Smooth muscle cell (in vitro differentiated cells): ENCODE results near the gene OXLD1. TPM values are rescaled to one million over a fixed set of nuclear protein-coding genes. Genes with fewer than 3 reads are reported as not detected.
A peak's percentile ranks its signal among the peaks of the same experiment; 100 is the strongest.

ENCODE experiments used
- DNase-seq: peaks from one replicate; lab custom pipeline; 2025; ENCODE audit not compliant: unreplicated experiment; lab: John Stamatoyannopoulos, UW
- H2AFZ ChIP-seq: fragments of 200-600 bp; sonication (generic); 2 replicates; pipeline ENCODE4 v1.6.0; 2016; ENCODE audit warnings: antibody characterized with exemption, low read depth, mild to moderate bottlenecking
- H3F3A ChIP-seq: fragments of 200-600 bp; sonication (generic); 2 replicates; pipeline ENCODE4 v1.6.0; 2017; ENCODE audit warnings: antibody characterized with exemption, low read depth
- H3K27ac ChIP-seq: fragments of 200-600 bp; sonication (generic); 2 replicates; pipeline ENCODE4 v1.5.1; 2016; ENCODE audit warnings: low read depth, mild to moderate bottlenecking
- H3K27me3 ChIP-seq: fragments of 200-600 bp; sonication (generic); 2 replicates; pipeline ENCODE4 v1.6.1; 2016; ENCODE audit warnings: low read depth, mild to moderate bottlenecking
- H3K36me3 ChIP-seq: fragments of 200-600 bp; sonication (generic); 2 replicates; pipeline ENCODE4 v1.5.1; 2016; ENCODE audit warnings: low read depth
- H3K4me1 ChIP-seq: fragments of 200-600 bp; sonication (generic); 2 replicates; pipeline ENCODE4 v1.5.1; 2016; ENCODE audit warnings: low read depth
- H3K4me2 ChIP-seq: fragments of 200-600 bp; sonication (generic); 2 replicates; pipeline ENCODE4 v1.6.0; 2016; ENCODE audit warnings: mild to moderate bottlenecking
- H3K4me3 ChIP-seq: fragments of 200-600 bp; sonication (generic); 2 replicates; pipeline ENCODE4 v1.5.1; 2016; ENCODE audit warnings: mild to moderate bottlenecking
- H3K79me2 ChIP-seq: fragments of 200-600 bp; sonication (generic); 2 replicates; pipeline ENCODE4 v1.6.0; 2016; ENCODE audit warnings: low read depth, mild to moderate bottlenecking
- H3K9ac ChIP-seq: fragments of 200-600 bp; sonication (generic); 2 replicates; pipeline ENCODE4 v1.6.0; 2016; ENCODE audit warnings: low read depth
- H3K9me3 ChIP-seq: fragments of 200-600 bp; sonication (generic); replicated peaks from 2 replicates; pipeline ENCODE4 v1.5.1; 2016; ENCODE audit warnings: low read depth
- H4K20me1 ChIP-seq: fragments of 200-600 bp; sonication (generic); 2 replicates; pipeline ENCODE4 v1.6.0; 2016; ENCODE audit warnings: low read depth
- CTCF ChIP-seq: fragments of 200-600 bp; sonication (generic); IDR thresholded peaks from 2 replicates; pipeline ENCODE4 v1.5.1; 2017; ENCODE audit warnings: borderline replicate concordance, mild to moderate bottlenecking, antibody characterized with exemption; ENCODE audit not compliant: insufficient read depth, poor library complexity, severe bottlenecking
- WGBS: methylation state at CpG from one replicate; pipeline ENCODE4 v1.1.7; 2016; ENCODE audit warnings: low lambda C conversion rate; 5-methylcytosine and 5-hydroxymethylcytosine counted together
- polyA plus RNA-seq: library from polyadenylated mRNA; unstranded; fragments of >200 nt; fragmentation: Nextera tagmentation; extraction: Ambion mirVana; gene quantifications from 2 replicates; pipeline ENCODE4 v1.2.1, GENCODE V29; 2016
- total RNA-seq: library from RNA; depleted of rRNA; stranded (reverse); fragments of >200 nt; gene quantifications from 2 replicates; pipeline ENCODE4 v1.2.3, GENCODE V29; 2014

Gene OXLD1
- total and polyA plus RNA-seq, 2 experiments from 2014 or later, result 13.0 to 32.3 TPM

- H3K9ac ChIP-seq, result peak within 1 kb of the TSS; percentile 22
- TF ChIP-seq CTCF, result no peak
- H3K4me2 ChIP-seq, result peak within 1 kb of the TSS; percentile 98
- no peaks in the 10 kb centered on the region for H3K36me3 ChIP-seq
- H2AFZ ChIP-seq, result no peak within 1 kb of the TSS
- H3K27me3 ChIP-seq, result no peaks in the 10 kb centered on the region
- H3K4me3 ChIP-seq, result peak within 1 kb of the TSS; percentile 71
- 1% methylated on average over 36 of the region's 89 CpGs for WGBS
- no peaks in the 10 kb centered on the region for H4K20me1 ChIP-seq
- no peaks in the 10 kb centered on the region for H3K79me2 ChIP-seq
- peak within 1 kb of the TSS; percentile 28 for H3K27ac ChIP-seq
- DNase-seq, result peak; percentile 53
- H3K9me3 ChIP-seq, result no peaks in the 10 kb centered on the region
- peaks cover 27% of the 10 kb centered on the region for H3K4me1 ChIP-seq
- H3F3A ChIP-seq, result peaks cover 5% of the 10 kb centered on the region
Measured at GRCh38 chr17:81711814-81712467, 45.5 kb upstream of the OXLD1 start, which contains the start of gene SLC25A10. Gene SLC25A10 (plus strand): TSS chr17:81712284. CDS start chr17:81712427, 143 bp downstream.

- H3K27ac ChIP-seq, result no peak overlapping the region
- no peak overlapping the region for H2AFZ ChIP-seq
Measured at GRCh38 chr17:81710514-81711308, 44.3 kb upstream of the OXLD1 start.

GRCh38 chr17:81708739-81709185 lies 42.4 kb upstream of the OXLD1 start:
- H3F3A ChIP-seq, result peaks cover 5% of the 10 kb centered on the region
- 96% methylated on average over 17 of the region's 17 CpGs for WGBS
- no peak for DNase-seq
- H3K4me1 ChIP-seq, result peaks cover 33% of the 10 kb centered on the region
- H3K9me3 ChIP-seq, result no peaks in the 10 kb centered on the region
- H3K4me2 ChIP-seq, result no peak overlapping the region
- no peak overlapping the region for H3K27ac ChIP-seq
- TF ChIP-seq CTCF, result no peak
- no peaks in the 10 kb centered on the region for H3K27me3 ChIP-seq
- H2AFZ ChIP-seq, result no peak overlapping the region
- H4K20me1 ChIP-seq, result no peaks in the 10 kb centered on the region
- no peaks in the 10 kb centered on the region for H3K36me3 ChIP-seq
- no peak overlapping the region for H3K4me3 ChIP-seq
- peaks cover 11% of the 10 kb centered on the region for H3K79me2 ChIP-seq
- H3K9ac ChIP-seq, result no peak overlapping the region

More at GRCh38 chr17:81710514-81711308, 44.3 kb upstream of the OXLD1 start:
- Histone ChIP-seq H3F3A (peaks cover 5% of the 10 kb centered on the region), H3K4me3 (peak overlapping the region; percentile 71), H4K20me1 (no peaks in the 10 kb centered on the region), H3K4me1 (peaks cover 27% of the 10 kb centered on the region), H3K79me2 (no peaks in the 10 kb centered on the region), H3K36me3 (no peaks in the 10 kb centered on the region), H3K4me2 (peak overlapping the region; percentile 98), H3K9ac (no peak overlapping the region), H3K9me3 (no peaks in the 10 kb centered on the region), H3K27me3 (no peaks in the 10 kb centered on the region)
- TF ChIP-seq CTCF, result no peak
- DNase-seq, result no peak
- 19% methylated on average over 29 of the region's 29 CpGs for WGBS
